D341Med (cell line): ENCODE measurements around the gene EML1.
"Not testable (repeated sequence)": the region's sequence is repeated elsewhere in the genome, so short reads cannot be mapped to it uniquely, and the experiment has no call there.

ENCODE experiments used
- DNase-seq: peaks from one replicate; pipeline ENCODE4 v3.0.0; 2012; ENCODE audit warnings: low spot score

The EML1 gene

DNA sequence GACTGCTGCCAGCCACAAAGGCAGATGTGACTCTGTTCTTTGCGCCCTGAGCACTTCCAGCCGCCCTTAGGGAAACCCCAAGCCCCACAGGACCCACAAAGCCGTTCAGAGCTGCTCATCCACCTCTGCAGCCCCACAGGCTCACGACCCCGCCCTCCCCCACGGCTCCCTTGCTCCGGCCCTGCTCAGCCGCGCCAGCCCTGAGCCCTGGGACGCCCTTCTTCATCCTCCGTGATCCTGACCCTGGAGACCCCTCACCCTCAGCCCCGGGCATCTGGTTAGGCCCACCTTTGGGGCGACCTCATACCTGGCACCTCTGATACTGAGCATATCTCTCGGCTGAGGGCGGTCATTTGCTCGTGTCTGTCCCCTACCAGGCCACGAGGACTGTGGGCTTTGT lies 146.2 kb downstream of the EML1 start:
- DNase-seq, result no peak

DNA sequence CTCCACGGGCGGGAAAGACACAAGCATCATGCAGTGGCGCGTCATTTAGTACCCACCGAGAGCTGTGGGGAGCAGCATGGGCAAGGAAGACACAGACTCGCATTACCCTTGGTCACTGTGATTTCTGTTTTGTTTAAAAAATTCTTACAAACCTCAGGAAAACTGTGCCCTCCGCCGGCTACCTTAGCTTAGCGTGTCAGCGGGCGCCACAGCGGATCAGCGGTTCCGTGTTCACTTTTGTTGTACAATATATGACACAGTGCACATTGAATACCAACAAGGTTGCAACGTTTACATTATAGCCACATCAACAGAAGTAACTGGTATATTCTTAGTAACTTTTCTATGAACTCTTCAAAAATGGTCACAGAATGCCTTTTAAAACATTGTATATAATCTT lies 146.9 kb downstream of the EML1 start:
- DNase-seq, result no peak

DNA sequence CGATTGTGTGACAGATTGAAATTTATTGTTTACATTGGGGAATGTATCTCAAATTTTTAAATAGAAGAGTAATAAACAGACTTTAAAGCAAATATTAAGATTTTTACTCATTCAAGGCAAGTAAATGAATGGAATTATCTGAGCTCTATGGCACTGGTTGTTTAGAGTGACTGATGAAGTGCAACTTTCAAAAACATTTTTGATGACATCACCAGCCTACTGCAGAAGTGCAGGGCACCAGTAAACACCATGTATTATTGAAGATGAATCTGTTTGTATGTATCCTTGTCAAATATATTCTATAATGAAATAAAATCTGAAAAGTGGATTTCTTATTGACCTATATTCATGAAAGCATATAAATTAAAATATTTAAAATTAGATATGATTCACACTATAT lies 148.0 kb downstream of the EML1 start:
- DNase-seq, result no peak

DNA sequence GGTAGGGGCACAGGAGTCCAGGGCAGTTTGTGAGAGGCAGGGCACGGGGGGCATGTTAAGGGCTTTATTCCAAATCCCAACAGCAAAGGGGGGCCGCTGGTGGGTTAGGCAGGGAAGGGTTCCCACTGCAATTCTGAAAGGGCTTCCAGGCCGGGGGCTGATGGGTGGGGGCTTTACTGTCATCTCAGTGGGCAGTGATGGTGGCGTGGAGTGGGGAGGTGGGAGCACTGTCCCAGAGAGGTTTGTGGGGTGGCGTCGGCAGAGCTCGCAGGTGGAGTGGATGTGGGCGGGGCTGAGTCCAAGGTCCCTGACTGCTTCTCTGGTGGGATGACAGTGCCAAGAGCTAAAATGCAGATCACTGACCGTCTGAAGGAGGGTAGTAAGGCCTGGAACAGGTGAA lies 150.4 kb downstream of the EML1 start:
- no peak for DNase-seq

DNA sequence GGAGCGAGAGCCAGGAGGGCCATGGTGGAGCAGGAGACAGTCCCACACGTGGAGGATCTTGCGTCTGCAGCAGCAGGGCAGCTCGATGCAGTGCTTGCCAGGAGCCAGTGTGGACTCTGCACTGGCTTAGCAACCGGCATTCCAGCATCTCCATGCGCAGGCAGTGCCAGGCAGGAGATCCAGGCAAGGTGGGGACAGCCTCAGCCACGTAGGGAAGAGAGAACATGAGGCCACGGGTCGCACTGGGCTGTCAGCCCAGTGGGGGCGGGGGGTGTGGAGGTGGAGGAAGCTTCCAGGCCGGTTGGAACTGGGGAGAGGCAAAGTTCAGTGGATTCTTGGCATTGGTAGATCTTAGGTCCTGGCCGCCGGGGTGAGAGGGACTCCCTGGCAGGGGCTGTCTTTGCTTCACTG lies 151.0 kb downstream of the EML1 start:
- DNase-seq, result no peak

DNA sequence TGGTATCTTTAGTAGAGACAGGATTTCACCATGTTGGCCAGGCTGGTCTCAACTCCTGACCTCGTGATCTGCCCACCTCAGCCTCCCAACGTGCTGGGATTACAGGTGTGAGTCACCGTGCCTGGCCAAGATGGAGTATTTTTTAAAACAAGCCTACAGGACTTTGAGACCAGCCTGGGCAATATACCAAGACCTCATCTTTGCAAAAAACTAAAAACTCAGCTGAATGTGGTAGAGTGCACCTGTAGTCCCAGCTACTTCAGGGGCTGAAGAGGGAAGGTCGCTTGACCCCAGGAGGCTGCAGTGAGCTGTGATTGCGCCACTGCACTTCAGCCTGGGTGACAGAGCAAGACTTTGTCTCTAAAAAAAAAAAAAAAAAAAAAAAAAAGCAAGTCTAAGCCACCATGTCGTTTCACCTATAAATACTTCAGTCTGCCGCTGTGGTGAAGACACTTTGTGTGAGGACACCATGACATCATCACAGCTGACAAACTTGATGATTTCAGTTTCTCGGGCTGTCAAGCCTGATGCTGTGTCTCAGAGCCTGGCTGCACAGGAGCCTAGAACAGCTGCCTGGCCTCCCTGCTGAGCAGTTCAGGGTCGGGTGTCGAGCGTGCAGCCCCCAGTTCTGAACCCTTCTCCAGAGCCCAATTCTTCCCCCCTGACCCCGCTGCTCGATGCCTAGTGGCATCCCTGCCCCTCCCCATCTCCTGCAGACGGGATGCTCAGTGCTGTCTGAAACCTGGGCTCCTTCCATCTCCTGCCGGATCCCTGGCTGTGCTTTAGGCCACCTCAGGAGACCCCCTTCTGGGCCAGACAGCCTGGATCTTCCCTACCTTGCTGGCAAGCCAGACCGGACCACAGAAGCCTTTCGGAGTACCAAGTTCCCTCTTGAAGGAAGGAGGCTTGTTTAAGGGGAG lies 152.8 kb downstream of the EML1 start:
- no peak for DNase-seq

DNA sequence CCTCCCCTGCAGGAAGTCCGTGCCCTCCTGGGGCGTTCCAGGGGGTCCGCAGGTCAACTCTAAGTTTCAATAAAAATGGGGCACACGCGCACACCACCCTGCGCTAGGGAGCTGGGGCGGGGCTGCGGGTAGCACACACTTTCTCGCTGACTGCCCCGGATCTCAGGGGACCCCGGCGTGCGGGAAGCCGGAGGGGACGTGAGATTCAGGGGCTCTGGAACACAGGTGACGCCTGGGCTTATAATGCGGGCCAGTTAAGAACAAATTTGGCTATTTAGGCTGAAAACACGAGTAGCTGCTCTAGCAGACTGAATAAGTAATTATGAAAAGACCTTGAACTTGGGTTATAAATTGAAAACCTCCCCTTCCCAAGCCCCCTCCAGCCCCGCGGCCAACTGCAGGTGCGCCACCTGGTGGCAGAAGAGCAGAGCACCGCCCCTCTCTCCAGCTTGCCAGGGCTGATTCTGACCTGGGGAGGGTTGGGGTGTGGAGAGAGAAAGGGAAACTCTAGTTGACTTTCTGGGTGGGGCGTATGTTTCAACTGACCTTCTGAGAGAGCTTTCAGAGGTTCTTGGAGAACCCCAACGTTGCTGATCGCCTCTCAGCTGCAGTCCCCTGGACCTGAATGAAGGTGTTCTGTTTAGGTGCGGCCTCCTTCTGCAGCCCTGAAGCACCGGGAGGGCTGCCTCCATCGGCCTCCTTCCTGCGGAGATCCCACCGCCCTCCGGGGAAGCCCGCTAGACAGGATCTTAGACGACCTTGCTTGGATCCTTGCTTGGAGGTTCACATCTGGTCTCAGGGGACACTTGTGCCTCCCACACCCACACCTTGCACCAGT lies 153.7 kb downstream of the EML1 start:
- DNase-seq, result peak; percentile 87

DNA sequence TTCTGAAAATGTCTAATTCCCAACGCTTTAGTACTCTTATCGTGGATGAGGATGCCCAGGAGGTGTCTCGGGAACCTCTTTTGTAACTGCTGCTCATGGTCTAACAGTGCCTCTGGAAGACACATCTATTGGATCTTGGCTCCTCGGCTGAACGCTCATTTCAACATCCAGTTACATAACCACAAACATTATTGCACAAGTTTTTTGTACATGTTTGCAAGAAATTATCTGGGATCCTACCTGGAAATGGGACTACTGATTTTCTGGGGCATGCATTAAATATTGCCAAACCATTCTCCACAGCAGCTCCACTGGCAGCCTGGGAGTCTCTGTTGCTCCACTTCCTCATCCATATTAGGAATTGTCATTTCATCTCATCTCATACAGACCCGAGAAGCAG lies 154.5 kb downstream of the EML1 start:
- no peak for DNase-seq

DNA sequence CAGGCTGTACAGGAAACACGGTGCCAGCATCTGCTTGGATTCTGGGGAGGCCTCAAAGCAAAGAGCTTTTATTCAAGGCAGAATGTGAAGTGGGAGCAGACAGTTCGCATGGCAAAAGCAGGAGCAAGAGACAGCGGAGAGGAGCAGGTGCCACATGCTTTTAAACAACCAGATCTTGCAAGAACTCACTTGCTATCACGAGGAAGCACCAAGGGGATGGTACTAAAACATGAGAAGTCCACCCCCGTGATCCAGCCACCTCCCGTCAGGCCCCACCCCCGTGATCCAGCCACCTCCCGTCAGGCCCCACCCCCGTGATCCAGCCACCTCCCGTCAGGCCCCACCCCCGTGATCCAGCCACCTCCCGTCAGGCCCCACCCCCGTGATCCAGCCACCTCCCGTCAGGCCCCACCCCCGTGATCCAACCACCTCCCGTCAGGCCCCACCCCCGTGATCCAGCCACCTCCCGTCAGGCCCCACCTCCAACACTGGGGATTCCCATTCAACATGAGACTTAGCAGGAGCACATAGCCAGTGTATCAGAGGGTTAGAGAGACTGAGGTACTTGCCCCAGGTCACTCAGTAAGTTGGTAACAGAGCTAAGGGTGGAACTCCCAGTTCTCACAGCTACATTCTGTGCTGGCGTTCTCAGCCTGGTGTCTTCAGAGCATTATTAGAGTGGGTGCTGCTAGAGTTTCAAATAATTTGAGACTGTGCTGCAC lies 156.0 kb downstream of the EML1 start:
- DNase-seq, result not testable (repeated sequence)

DNA sequence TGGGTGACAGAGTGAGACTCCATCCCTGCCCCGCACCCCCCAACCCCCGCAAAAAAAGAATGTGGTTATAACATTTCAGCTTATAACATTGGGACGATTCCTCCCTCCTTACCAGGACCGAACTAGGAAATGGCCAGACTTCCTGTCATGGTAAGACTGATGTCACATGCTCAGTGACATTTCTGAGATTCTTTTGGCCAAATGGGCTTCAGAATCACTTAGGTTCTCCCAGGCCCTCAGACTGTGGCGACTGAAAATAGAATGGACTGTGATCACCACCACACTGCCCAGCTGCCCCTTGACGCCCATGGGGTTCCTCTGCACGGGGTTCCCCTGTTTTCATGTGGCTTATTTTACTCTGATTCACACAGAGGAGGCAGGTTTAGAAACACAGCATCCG lies 157.0 kb downstream of the EML1 start:
- no peak for DNase-seq

DNA sequence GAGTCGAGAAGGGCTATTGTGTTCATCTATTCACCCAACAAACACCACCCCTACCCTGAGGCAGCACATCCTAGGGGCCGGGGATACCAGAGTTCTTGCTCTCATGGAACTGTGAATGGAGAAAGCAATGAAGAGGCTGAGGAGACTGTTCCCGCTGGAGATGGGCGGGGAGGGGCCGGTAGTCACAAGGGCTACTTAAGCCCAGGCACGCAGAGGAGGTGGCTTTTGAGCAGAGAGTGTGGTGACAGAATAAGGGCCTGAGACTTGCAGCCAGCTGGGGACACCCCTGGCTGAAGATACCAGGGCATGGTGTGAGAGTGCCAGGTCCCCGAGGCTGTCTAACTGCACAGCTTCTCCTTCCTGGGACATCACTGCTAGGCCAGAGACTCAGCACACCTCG lies 157.9 kb downstream of the EML1 start:
- DNase-seq, result no peak

DNA sequence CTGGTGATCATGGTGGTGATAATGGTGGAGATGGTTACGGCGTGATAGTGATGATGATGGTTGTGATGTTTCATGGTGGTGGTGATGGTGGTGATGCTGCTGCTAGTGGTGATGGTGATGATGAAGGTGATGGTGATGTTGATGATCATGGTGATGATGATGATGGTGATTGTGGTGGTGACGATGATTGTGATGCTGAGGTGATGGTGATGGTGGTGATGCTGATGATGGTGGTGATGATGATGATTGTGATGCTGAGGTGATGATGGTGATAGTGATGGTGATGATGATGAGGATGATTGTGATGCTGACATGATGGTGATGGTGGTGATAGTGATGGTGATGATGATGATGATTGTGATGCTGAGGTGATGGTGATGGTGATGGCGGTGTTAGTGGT lies 158.8 kb downstream of the EML1 start:
- no peak for DNase-seq

DNA sequence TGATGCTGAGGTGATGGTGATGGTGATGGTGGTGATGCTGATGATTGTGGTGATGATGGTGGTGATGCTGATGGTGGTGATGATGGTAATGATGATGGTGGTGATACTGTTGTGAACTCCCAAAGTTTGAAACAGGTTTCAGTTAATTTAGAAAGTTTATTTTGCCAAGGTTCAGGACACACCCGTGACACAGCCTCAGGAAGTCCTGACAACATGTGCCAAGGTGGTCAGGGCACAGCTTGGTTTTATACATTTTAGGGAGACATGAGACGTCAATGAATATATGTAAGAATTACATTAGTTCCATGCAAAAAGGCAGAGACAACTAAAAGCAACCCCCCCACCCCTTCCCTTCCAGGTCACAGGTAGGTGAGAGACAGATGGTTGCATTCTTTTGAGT lies 159.2 kb downstream of the EML1 start:
- no peak for DNase-seq

DNA sequence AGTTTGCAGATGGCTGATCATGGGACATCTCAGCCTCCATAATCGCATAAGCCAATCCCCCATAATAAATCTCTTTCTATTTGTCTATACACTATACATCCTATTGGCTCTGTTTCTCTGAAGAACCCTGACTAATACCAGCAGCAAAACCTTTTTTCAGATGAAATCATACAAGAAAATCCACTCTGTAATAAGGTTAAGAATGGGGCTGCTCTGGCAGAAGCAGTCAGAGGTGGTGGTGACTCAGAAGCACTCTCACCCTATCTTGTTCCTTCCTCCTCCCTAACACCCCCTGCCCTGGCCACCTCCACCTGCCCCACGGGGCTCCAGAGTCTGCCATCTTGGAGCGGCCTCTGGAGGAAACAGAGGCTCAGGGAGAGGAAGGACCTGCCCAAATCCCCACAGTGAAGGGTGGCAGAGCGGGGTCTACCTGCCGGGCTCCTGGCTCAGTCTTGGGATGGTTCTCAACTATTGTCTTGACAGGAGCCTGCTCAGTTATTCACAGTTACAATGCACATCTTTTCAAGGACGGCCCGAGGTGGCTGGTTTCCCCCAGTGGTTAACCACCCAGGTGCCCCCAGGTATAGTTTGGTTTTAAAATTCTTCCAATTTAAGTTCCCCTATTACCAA lies 162.7 kb downstream of the EML1 start:
- no peak for DNase-seq

DNA sequence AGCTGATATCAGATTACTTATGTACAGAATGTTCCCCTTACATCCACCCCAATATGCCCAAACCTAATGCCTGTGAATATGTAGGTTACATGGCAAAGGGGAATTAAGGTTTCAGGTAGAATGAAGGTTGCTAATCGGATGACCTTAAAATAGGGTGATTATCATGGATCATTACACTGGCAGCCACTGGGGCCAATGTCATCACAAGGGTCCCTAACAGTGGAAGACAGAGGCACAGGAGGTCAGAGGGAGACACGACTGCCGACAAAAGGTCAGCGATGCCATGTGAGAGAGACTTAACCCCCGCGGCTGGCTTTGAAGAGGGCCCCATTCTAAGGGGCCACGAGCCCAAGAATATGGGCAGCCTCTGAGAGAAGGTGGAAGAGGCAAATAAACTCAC lies 165.2 kb downstream of the EML1 start:
- no peak for DNase-seq

DNA sequence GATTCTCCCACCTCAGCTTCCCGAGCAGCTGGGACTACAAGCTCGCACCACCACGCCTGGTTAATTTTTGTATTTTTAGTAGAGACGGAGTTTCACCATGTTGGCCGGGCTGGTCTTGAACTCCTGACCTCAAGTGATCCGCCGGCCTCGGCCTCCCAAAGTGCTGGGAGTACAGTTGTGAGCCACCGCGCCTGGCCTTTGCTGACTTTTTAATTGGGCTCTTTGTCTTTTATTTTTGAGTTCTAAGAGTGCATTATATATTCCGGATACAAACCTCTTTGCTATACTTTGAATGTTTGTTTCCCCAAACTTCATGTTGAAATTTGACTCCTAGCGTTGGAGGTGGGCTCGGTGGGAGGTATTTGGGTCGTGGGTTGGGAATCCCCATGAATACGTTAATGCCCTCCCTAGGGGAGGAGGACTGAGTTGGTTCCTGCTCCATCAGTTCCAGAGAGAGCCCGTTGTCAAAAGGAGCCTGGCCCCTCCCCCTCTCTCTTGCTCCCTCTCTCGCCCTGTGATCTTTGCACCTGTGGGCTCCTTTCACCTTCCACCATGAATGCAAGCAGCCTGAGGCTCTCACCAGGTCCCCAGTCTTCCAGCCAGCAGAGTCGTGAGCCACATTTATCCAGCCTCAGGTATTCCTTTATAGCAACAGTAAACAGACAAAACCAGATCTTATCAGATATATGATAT lies 168.8 kb downstream of the EML1 start:
- no peak for DNase-seq

DNA sequence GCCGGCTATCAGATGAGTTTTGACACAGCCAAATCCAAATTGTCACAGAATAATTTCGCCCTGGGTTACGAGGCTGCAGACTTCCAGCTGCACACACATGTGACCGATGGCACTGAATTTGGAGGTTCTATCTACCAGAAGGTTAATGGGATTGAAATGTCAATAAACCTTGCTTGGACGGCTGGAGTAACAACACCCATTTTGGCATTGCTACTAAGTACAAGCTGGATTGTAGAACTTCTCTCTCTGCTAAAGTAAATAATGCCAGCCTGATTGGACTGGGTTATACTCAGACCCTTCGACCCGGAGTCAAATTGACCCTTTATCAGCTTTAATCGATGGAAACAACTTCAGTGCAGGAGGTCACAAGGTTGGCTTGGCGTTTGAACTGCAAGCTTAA lies 171.8 kb downstream of the EML1 start:
- no peak for DNase-seq

DNA sequence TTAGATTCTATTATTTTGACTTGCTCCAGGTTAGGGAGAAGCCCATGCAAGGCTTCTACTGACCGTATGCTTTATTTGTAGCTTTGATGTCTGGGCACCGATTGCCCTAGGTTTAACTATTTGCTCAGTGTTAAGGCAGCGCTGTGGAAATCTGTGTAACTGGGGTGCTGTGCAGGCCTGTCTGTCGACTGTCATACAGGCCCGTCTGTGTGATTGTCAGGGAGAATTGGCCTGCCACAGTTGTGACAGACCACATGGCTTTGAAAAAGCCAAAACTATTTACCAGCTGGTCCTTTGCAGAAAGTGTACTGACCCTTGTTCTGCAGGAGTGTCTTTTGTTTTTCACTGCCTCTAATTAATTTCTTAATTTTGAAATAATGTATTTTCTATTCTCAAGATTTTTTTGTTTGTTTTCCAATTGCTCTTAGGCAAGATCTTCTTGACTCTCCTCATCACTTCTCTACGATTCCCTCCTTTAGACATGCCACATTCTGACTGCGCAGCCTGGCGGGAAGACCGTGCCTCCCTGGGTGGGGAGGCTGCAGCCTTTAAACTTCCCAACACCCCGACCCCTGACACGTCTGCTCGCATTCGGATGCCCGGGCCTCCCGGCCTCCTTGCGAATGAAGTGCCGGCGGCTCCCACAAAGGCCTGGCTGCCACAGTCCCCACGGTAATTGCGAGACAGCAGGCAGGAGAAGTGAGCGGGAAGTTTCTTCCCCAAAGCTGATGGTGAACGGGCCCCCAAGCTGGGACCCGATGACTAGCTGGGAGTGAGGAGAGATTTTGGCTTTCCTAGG lies 173.0 kb downstream of the EML1 start:
- no peak for DNase-seq

DNA sequence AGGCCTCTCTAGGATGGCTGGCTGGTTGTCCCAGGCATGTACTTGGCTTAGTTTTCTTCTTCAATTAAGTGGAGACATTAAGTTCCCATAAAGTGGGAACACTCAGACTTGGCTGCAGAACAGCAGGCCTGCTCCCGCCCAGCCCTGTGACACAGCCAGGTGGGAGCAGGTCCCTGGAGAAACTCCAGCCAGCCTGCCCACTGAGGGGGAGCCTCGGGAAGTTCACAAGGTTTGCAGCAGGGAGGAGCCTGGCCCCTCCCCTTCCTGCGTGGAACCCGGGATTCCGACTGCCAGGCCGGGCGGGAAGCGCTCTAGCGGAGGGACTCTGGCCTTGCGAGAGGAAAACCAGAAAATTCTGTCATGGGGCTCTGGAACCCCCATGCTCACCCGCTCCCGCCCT lies 173.7 kb downstream of the EML1 start:
- no peak for DNase-seq

DNA sequence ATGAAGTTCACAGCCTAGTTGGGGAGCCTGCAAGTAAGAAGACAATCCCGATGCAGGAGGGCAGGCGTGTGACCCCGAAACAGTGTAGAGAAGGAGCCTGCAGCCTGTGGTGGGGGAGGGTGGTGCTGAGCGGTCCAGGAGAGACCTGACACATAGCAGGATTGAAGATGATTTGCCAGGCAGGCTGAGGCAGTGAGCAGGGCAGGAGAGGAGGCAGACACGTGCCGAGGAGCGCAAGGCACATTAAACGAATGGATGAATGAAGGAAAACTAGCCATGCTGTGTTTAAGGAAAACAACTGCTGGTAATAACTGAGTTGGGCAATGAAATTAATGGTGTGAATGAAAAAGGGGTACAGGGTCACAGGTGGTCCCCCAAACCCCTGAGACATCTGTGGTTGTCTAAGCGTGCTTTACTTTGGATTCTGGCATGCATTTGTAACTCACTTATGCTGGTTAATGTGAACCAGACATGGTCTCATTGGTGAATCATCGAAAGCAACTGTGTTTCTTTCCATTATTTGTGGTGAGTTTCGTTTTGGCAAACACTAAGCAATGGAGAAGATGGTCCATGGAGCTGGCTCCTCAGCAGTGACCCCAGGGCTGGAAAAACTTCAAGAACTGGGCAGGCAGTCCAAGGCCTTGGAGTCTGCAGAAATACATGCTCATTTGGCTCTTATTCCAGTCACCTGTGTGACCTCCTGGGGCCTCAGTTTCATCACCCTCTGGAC lies 175.1 kb downstream of the EML1 start:
- DNase-seq, result no peak
